GM12892 (cell line): ENCODE data around the gene FBXW5.

Source experiments
- POLR2A ChIP-seq: IDR thresholded peaks from 2 replicates; pipeline ENCODE4 v1.6.1; 2011; ENCODE audit warnings: low read depth, low read length, control low read depth
- POLR2AphosphoS5 ChIP-seq: IDR thresholded peaks from 2 replicates; pipeline ENCODE4 v1.6.1; 2011; ENCODE audit warnings: low read depth, low read length, control low read depth
- TAF1 ChIP-seq: IDR thresholded peaks from 2 replicates; pipeline ENCODE4 v1.6.1; 2011; ENCODE audit warnings: low read depth, mild to moderate bottlenecking, control low read depth, low read length, borderline replicate concordance

DNA sequence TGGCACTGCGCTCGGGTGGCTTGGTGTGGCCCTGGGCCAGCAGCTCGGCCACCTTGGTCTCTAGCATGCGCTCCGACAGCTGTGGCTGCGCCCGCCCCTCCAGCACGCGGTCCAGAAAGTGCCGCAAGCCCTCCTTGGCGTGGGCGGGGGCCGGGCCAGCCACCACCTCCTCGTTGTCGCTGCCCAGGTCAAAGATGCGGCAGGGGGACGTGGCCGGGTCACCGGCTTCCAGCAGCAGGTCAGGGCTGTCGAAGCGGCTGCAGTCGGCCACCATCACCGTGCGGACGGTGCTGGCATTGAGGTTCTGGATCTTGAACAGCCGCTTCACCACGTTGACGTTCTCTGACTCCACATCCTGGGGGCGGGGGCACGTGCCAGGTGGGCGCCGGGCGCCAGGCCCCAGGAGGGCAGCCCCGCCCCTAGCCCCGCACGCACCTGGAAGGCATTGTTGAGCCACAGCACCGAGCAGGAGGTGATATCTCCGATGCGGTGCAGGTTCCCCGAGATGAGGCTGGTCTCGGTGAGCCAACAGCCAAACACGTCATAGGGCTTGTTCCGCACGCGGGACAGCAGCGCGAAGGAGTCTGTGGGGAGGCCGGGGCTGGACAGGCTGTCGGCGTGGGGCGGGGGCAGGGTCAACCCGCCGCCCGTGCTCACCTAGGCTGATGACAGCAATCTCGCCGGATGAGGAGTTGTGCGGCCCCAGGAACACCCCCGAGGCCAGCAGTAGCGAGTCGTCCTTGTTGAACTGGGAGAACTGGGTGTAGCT, 2.2 kb downstream of the FBXW5 start:
- TF ChIP-seq POLR2AphosphoS5 (no peak), POLR2A (no peak), TAF1 (no peak)
